ENCODE measurements around the gene CACNA1E.

GRCh38 chr1:181806746-181807145 is 323.4 kb downstream of the CACNA1E start:
- no peak for TF ChIP-seq CTCF (IDR thresholded peaks at IDR 0.05; ENCODE audit: insufficient read depth, low read length, poor library complexity, severe bottlenecking)
- no peak for TF ChIP-seq EZH2phosphoT487 (conservative IDR thresholded peaks at IDR 0.05; ENCODE audit: low read length)

Data from SU-DHL-6 (cell line).